ENCODE data around the gene CD300LD.

- TF ChIP-seq POLR2A (IDR thresholded peaks at IDR 0.05; ENCODE audit: low read depth) (no peak), POLR2AphosphoS5 (IDR thresholded peaks at IDR 0.05) (no peak), EP300 (IDR thresholded peaks at IDR 0.05) (no peak)
- TF ChIP-seq, protein P1, sequence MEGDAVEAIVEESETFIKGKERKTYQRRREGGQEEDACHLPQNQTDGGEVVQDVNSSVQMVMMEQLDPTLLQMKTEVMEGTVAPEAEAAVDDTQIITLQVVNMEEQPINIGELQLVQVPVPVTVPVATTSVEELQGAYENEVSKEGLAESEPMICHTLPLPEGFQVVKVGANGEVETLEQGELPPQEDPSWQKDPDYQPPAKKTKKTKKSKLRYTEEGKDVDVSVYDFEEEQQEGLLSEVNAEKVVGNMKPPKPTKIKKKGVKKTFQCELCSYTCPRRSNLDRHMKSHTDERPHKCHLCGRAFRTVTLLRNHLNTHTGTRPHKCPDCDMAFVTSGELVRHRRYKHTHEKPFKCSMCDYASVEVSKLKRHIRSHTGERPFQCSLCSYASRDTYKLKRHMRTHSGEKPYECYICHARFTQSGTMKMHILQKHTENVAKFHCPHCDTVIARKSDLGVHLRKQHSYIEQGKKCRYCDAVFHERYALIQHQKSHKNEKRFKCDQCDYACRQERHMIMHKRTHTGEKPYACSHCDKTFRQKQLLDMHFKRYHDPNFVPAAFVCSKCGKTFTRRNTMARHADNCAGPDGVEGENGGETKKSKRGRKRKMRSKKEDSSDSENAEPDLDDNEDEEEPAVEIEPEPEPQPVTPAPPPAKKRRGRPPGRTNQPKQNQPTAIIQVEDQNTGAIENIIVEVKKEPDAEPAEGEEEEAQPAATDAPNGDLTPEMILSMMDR (IDR thresholded peaks at IDR 0.05): no peak
These were observed 46.9 kb downstream of the CD300LD start for GRCh38 chr17:74544991-74545842.
